AML-193 (cell line): ENCODE results near the gene ATF6B.
"Not testable (repeated sequence)": the region's sequence is repeated elsewhere in the genome, so short reads cannot be mapped to it uniquely, and the experiment has no call there.

Experiments
- DNase-seq, 2 experiments: peaks; one replicate each; lab custom pipeline; 2025; lab: John Stamatoyannopoulos, UW

ATF6B gene

DNA sequence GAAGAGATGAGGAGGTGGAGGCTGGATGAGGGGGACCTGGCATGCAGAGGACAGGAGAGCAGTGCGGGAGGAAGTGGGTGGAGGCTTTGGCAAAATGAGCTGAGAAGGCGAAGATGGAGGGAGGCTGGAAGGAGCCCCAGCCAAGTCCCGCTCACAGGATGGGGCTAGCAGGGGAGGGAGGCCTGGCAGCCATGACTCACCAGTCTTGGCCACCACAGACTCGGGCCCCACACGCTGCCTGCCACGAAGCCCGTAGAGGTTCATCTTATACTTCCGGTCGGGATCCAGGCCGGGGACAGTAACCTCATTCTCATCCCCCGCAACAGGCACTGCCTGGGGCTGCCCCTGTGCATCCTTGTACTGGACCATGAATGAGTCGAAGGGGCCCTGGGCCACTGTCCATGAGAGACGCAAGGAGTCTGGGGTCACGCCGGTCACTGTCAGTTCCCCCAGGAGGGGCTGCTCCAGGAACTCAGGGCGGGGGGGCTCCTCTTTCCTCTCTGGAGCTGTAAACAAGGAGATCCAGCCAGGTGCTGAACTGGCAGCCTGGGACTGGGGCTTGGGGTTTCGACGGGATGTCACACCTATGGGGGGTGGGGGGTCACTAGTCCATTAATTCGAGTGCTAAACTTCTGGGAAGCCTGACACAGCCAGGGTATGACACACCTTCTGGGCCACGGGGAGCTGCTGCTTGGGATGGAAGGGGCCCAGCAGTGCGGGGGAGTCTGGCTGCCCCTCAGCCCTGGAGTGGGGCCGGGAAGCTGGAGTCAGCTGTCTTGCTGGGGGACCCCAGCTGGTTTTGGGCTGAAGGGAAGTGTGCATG is 46.7 kb downstream of the ATF6B start:
- no peak for DNase-seq

DNA sequence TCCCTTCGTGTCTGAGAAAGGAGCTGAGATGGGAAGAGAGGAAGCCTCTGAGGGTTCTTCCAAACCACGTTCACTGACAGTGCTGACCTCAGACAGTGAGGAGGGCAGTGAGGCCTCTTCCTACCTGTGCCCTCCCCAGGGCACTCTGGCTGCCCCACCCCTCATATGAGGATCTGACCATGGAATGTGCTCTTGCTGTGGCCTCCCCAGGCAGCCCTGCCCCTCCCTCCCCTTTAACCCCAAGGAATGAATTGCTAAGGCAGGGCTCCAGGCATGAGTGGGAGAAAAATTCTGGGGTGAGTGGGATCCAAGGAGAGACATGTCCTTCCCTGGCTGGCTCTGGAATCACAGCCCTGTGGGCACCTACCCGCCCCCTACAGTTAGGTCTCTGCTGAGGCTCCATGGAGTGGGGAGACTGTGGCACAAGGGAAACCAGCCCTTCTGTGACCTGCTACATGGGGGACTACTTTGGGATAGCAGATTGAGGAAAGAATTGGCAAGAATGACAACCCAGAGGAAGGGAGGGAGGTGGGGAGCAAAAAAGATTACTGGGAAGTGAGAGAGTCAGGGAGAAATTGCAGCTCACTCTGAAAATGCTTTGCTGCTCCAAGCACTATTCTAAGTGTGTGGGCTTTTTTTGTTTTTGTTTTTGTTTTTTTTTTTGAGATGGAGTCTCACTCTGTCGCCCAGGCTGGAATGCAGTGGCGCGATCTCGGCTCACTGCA is 48.3 kb downstream of the ATF6B start:
- DNase-seq = no peak

DNA sequence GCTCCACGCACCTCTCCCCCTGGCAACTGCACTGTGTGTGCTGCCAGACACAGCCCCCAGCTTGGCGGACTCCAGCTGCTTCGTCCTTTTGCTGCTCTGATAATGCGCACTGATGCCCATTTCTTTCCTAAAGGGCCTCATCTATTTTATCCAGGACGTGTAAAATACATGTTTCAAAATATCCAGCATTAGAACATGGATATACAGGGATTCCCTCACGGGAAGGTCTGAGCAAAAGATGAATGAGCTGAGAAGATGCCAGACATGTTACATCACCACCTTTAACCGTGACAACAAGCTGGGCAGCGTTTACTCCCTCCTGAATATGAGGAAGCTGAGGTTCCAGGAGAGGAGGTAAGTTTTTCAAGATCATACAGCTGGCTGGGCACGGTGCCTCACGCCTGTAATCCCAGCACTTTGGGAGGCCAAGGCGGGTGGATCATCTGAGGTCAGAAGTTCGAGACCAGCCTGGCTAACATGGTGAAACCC is 51.7 kb downstream of the ATF6B start:
- DNase-seq = peak; percentile 10 to 11

DNA sequence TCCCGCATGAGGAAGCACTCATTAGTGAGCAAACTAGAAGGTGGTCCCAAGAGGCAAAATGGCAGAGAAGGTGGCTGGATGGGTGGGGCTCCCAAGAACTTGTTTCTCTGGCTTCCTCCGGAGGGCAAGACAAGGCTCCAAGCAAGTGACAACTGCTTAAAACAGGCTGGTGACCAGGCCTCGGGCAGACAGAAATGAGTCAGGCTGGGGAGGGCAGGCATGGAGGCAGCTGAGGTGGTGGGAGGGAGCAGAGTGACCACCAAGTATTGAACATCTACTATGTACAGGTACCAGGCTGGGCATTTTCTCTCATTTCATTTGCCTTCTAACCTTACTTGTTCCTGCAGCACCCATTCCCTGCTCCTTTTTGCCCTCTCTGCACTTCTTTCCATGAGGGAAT is 52.3 kb downstream of the ATF6B start:
- no peak for DNase-seq

GRCh38 chr6:32074996-32075532 is 53.0 kb downstream of the ATF6B start:
- DNase-seq = no peak

DNA sequence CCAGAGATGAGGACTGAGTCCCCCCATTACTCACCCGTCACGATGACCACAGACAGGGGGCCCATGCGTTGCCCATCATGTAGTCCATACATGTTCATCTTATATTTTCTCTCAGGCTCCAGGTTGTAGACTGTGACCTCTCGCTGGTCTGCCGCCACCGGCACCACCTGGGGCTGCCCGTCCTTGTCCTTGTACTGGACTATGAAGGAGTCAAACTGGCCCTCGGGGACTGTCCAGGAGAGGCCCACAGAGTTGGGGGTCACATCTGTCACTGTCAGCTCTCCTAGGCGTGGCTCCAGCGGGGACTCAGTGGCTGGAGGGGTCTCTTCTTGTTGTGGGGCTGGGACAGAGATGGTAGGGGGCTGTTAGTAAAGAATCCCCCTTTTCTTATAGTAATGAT is 54.4 kb downstream of the ATF6B start:
- no peak for DNase-seq

DNA sequence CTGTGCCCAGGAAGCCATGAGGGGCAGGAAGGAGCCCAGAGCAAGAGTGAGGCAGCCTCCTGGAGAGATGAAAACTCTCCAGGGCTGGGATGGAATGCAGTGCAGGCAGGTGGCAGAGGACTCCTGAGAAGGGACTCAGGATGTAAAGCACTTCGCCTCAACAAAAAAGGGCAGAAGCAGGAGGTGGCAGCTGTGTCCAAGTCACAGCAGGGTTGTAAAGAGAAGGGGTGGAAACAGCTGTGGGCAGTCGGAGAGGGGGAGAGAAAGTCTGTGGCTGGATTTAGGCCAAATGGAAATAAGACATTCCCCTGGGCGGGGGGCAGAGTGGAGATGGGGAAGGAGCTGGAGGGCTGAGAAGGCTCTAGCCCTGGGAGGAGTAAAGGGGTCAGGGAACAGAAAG is 54.9 kb downstream of the ATF6B start:
- DNase-seq = no peak

DNA sequence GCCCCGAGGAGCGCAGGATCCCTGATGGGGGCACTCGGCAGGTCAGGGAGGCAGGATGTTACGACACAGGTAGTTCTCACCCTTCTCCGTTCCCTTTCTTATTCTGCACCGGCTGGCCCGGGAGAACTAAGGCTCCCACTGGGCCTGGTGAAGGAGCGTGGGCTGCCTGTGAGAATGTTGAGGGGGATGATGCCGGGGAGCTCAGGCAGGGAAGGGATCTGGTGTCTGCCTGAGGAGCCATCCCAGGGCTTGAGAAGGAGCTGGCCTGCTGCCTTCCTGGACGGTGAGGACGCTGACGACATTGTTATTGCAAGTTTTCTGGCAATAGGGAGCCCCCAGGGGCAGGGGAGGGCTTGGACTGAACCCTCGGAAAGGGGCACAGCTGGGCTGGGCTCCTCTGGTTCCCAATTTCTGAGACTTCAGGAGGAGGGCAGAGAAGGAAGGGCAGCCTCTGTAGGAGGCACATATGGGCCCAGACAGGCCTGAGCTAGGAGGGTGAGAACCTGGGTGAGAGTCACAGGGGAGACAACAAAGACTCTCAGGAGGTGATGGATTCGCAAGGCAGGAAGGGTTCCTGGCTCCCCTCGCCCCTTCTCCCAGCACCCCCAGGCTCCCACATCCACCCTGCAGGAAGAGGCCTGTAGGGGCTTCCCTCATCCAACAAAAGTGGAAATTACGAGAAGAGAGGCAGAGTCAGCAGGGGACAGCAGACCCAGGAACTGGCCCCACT is 57.1 kb downstream of the ATF6B start:
- no peak for DNase-seq

GRCh38 chr6:32069878-32070515 is 58.0 kb downstream of the ATF6B start:
- DNase-seq = no peak

GRCh38 chr6:32069460-32069859 is 58.6 kb downstream of the ATF6B start:
- no peak for DNase-seq

GRCh38 chr6:32068867-32069266 is 59.2 kb downstream of the ATF6B start:
- DNase-seq = no peak

- not testable (repeated sequence) for DNase-seq
Measured at GRCh38 chr6:32068315-32068714, 59.7 kb downstream of the ATF6B start.

- not testable (repeated sequence) for DNase-seq
Measured at GRCh38 chr6:32067521-32067920, 60.5 kb downstream of the ATF6B start.
